AG04449 (cell line): ENCODE data around the gene NFKB2.
A peak's percentile ranks its signal among the peaks of the same experiment; 100 is the strongest.

Experiments used
- CTCF ChIA-PET: fragments of 350-600 bp; formaldehyde crosslinking; extraction: SDS; loops from one replicate; lab custom pipeline; 2021; ENCODE audit warnings: antibody characterized with exemption; lab: Yijun Ruan, JAX
- POLR2A ChIA-PET: fragments of 400-600, 350-600 bp; formaldehyde crosslinking; extraction: SDS; loops from one replicate; lab custom pipeline; 2020; ENCODE audit warnings: antibody characterized with exemption, inconsistent platforms; lab: Yijun Ruan, JAX
- DNase-seq: peaks from one replicate; pipeline ENCODE4 v3.0.0-alpha.2; 2010; ENCODE audit warnings: low read depth, low spot score
- H3K4me3 ChIP-seq: 2 replicates; pipeline ENCODE4 v1.5.1; 2011; ENCODE audit warnings: low read depth, mild to moderate bottlenecking, control low read depth, low read length
- TF ChIP-seq, protein P1 (sequence below): IDR thresholded peaks from one replicate; pipeline ENCODE4 v1.5.1; 2011; ENCODE audit warnings: mild to moderate bottlenecking, moderate library complexity, low read length, control low read depth, inconsistent platforms; ENCODE audit not compliant: insufficient read depth; ENCODE audit errors: missing control alignments

The NFKB2 gene

GRCh38 chr10:102436312-102436711 is 40.8 kb downstream of the NFKB2 start:
- POLR2A ChIA-PET: no interaction called here
- CTCF ChIA-PET: interaction anchor here (0.9 to 2.9 kb wide), 4 partner anchors 13 to 147 kb away, joined by 4 to 9 read pairs (median 6); no protein-coding TSS in a partner anchor
- TF ChIP-seq, protein P1, sequence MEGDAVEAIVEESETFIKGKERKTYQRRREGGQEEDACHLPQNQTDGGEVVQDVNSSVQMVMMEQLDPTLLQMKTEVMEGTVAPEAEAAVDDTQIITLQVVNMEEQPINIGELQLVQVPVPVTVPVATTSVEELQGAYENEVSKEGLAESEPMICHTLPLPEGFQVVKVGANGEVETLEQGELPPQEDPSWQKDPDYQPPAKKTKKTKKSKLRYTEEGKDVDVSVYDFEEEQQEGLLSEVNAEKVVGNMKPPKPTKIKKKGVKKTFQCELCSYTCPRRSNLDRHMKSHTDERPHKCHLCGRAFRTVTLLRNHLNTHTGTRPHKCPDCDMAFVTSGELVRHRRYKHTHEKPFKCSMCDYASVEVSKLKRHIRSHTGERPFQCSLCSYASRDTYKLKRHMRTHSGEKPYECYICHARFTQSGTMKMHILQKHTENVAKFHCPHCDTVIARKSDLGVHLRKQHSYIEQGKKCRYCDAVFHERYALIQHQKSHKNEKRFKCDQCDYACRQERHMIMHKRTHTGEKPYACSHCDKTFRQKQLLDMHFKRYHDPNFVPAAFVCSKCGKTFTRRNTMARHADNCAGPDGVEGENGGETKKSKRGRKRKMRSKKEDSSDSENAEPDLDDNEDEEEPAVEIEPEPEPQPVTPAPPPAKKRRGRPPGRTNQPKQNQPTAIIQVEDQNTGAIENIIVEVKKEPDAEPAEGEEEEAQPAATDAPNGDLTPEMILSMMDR: no peak
- no peak overlapping the region for H3K4me3 ChIP-seq
- no peak for DNase-seq

DNA sequence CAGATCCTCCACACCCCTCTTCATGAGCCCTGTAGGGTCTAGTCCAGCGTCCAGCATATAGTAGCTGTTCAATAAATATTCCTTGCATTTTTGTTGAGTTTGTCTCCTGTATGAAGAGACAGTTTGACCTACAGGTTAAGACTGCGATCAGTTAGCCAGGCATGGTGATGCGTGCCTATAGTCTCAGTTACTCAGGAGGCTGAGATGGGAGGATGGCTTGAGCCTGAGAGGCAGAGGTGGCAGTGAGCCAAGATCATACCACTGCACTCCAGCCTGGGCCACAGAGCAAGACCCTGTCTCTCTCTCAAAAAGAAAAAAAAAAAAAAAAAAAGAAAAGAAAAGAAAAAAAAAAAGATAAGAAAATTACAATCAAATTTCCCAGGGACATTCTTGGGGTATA is 42.0 kb downstream of the NFKB2 start:
- TF ChIP-seq, protein P1: no peak
- no peak for DNase-seq
- H3K4me3 ChIP-seq: no peak overlapping the region
- ChIA-PET CTCF (interaction anchor here (1.4 to 2.9 kb wide), 2 partner anchors 14 to 16 kb away, joined by 7 to 9 read pairs; no protein-coding TSS in a partner anchor), POLR2A (no interaction called here)

DNA sequence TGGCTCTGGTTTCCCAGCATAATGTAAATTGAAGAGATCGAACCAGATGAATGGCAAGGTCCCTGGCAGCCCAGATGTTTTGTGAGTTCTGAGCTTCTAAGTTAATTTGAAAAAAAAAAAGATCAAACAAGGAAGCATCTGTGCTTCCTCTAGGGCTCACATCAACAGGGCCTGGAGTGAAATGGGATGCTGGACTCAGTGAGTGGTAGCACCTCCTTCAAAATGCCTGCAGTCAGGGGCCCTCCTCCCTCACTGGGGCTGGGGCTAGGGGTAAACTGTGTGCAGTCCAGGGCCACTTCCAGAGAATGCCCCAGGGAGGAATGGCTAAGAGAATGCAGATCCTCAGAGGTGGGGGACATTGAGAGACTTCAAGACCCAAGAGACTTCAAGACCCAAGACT is 42.9 kb downstream of the NFKB2 start:
- POLR2A ChIA-PET: no interaction called here
- DNase-seq: no peak
- CTCF ChIA-PET: interaction anchor here (2.9 kb wide), 1 partner anchor 15 kb away, joined by 9 read pairs; no protein-coding TSS in a partner anchor
- H3K4me3 ChIP-seq: no peak overlapping the region
- TF ChIP-seq, protein P1: no peak

DNA sequence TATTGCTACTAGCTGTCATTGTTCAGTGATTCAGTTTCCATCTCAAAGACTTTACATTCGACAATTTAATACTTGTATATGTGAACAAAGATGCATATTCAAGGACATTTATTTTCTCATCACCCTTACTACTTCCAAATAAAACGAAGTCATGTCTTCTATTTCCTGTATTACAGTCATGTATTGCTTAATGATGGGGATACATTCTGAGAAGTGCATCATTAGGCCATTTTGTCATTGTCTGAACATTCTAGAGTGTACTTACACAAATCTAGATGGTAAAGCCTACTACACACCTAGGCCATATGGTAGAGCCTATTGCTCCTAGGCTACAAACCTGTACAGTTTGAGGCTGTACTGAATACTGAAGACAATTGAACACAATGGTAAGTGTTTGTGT is 49.3 kb downstream of the NFKB2 start:
- no peak overlapping the region for H3K4me3 ChIP-seq
- TF ChIP-seq, protein P1: no peak
- DNase-seq: no peak
- ChIA-PET POLR2A (no interaction called here), CTCF (no interaction called here)

GRCh38 chr10:102449321-102450123 is 54.0 kb downstream of the NFKB2 start:
- TF ChIP-seq, protein P1: no peak
- H3K4me3 ChIP-seq: peak overlapping the region; percentile 70
- DNase-seq: no peak
- POLR2A ChIA-PET: interaction anchor here (0.9 to 2.0 kb wide), 2 partner anchors 17 to 182 kb away, joined by 4 to 15 read pairs; partner anchors contain the start of gene CUEDC2
- CTCF ChIA-PET: interaction anchor here (0.9 to 5.1 kb wide), 5 partner anchors 28 to 220 kb away, joined by 3 to 32 read pairs (median 5); no protein-coding TSS in a partner anchor

GRCh38 chr10:102450124-102450373 is 54.5 kb downstream of the NFKB2 start:
- ChIA-PET CTCF (interaction anchor here (1.1 to 5.1 kb wide), 6 partner anchors 29 to 220 kb away, joined by 3 to 32 read pairs (median 5); no protein-coding TSS in a partner anchor), POLR2A (interaction anchor here (0.9 to 2.0 kb wide), 2 partner anchors 18 to 182 kb away, joined by 4 to 15 read pairs; partner anchors contain the start of gene CUEDC2)
- DNase-seq: no peak
- H3K4me3 ChIP-seq: peak overlapping the region; percentile 70
- TF ChIP-seq, protein P1: no peak
